T-helper 22 cell (primary cell): Measurements from ENCODE around the gene EPN3.

Experiments
- DNase-seq: peaks from one replicate; pipeline ENCODE4 v3.0.0-alpha.2; 2020; ENCODE audit warnings: low read depth

The EPN3 gene

GRCh38 chr17:50550661-50551432 lies 18.3 kb downstream of the EPN3 start:
- DNase-seq = no peak

GRCh38 chr17:50551433-50551815 lies 18.9 kb downstream of the EPN3 start:
- no peak for DNase-seq

- no peak for DNase-seq
These were observed 19.3 kb downstream of the EPN3 start for GRCh38 chr17:50551884-50552283.

GRCh38 chr17:50554201-50554600 lies 21.7 kb downstream of the EPN3 start:
- no peak for DNase-seq

- no peak for DNase-seq
These were observed 24.3 kb downstream of the EPN3 start for GRCh38 chr17:50556803-50557202.

GRCh38 chr17:50557630-50558029 lies 25.1 kb downstream of the EPN3 start:
- no peak for DNase-seq

- DNase-seq = no peak
These were observed 25.6 kb downstream of the EPN3 start for GRCh38 chr17:50558091-50558490.

GRCh38 chr17:50558581-50558940 lies 26.0 kb downstream of the EPN3 start:
- DNase-seq = no peak

- DNase-seq = no peak
These were observed 26.5 kb downstream of the EPN3 start for GRCh38 chr17:50558941-50559614.

- no peak for DNase-seq
These were observed 27.2 kb downstream of the EPN3 start for GRCh38 chr17:50559674-50560184.

GRCh38 chr17:50560185-50560824 lies 27.8 kb downstream of the EPN3 start, which contains the start of gene CACNA1G:
CACNA1G (plus strand) TSS chr17:50560715; CDS start chr17:50561460, 745 bp downstream.
- peak; percentile 73 for DNase-seq

GRCh38 chr17:50560931-50561745 lies 28.6 kb downstream of the EPN3 start:
- no peak for DNase-seq

GRCh38 chr17:50561746-50562141 lies 29.2 kb downstream of the EPN3 start:
- no peak for DNase-seq

- no peak for DNase-seq
These were observed 29.9 kb downstream of the EPN3 start for GRCh38 chr17:50562242-50563091.

GRCh38 chr17:50563092-50563511 lies 30.6 kb downstream of the EPN3 start:
- no peak for DNase-seq

GRCh38 chr17:50564916-50565315 lies 32.4 kb downstream of the EPN3 start:
- DNase-seq = no peak

GRCh38 chr17:50565402-50566350 lies 33.1 kb downstream of the EPN3 start:
- no peak for DNase-seq

- no peak for DNase-seq
These were observed 34.4 kb downstream of the EPN3 start for GRCh38 chr17:50566886-50567285.

GRCh38 chr17:50568659-50569058 lies 36.1 kb downstream of the EPN3 start:
- no peak for DNase-seq

GRCh38 chr17:50569592-50569991 lies 37.1 kb downstream of the EPN3 start:
- DNase-seq = no peak
